Sigmoid colon (tissue), 7 donors: ENCODE results near the gene ALDOA. TPM values are rescaled to one million over a fixed set of nuclear protein-coding genes. Genes with fewer than 3 reads are reported as not detected.
A peak's percentile ranks its signal among the peaks of the same experiment; 100 is the strongest.

ENCODE experiments used
- DNase-seq: peaks from one replicate; pipeline ENCODE4 v3.0.0-alpha.2; 2019
- H3K27ac ChIP-seq, 4 donors: fragments of 200-600 bp; sonication (generic); one replicate each; pipeline ENCODE4 v1.5.1; 2016 to 2019; ENCODE audit warnings: mild to moderate bottlenecking in 1 of 4
- H3K27me3 ChIP-seq, 3 donors: fragments of 200-600 bp; sonication (generic); one replicate each; pipeline ENCODE4 v1.5.1; 2019; ENCODE audit warnings: mild to moderate bottlenecking in 1 of 3
- H3K36me3 ChIP-seq, 4 donors: fragments of 200-600 bp; sonication (generic); one replicate each; pipeline ENCODE4 v1.5.1; 2016 to 2019
- H3K4me1 ChIP-seq, 4 donors: fragments of 200-600 bp; sonication (generic); one replicate each; pipeline ENCODE4 v1.5.1; 2017 to 2019
- H3K4me3 ChIP-seq, 4 donors: fragments of 200-600 bp; sonication (generic); one replicate each; pipeline ENCODE4 v1.5.1; 2017 to 2019; ENCODE audit warnings: mild to moderate bottlenecking in 2 of 4, moderate library complexity in 1 of 4
- H3K9me3 ChIP-seq, 4 donors: fragments of 200-600 bp in 3 of 4; sonication (generic) in 3 of 4; one replicate each; pipeline versions ENCODE4 v1.5.1 to v1.6.1; 2013 to 2019
- EP300 ChIP-seq, 4 donors: sonication (generic); formaldehyde crosslinking; IDR thresholded peaks; one replicate each; pipeline ENCODE4 v1.6.1; 2017; ENCODE audit warnings: antibody characterized with exemption in 4 of 4
- POLR2A ChIP-seq, 2 donors: fragments of 450-650 bp; IDR thresholded peaks; one replicate each; pipeline ENCODE4 v1.6.1; 2016; ENCODE audit warnings: antibody characterized with exemption in 2 of 2, mild to moderate bottlenecking in 2 of 2, moderate library complexity in 2 of 2
- POLR2AphosphoS5 ChIP-seq, 4 donors: sonication (generic); formaldehyde crosslinking; IDR thresholded peaks; one replicate each; pipeline ENCODE4 v1.6.1; 2017; ENCODE audit warnings: antibody characterized with exemption in 4 of 4
- WGBS, 2 donors: extraction: QIAGEN DNeasy Blood & Tissue Kit; methylation state at CpG; one replicate each; pipeline ENCODE4 v1.1.7; 2013; 5-methylcytosine and 5-hydroxymethylcytosine counted together
- intact Hi-C: fragments of 100-400 bp; cut with DNase I; formaldehyde crosslinking; loops from one replicate; pipeline ENCODE4 v1.15.1; 2023
- polyA plus RNA-seq, 3 donors: library from polyadenylated mRNA; stranded (reverse); fragments of 200-250 nt; gene quantifications; one replicate each; pipeline ENCODE4 v1.2.3, GENCODE V29; 2013
- total RNA-seq, 4 donors: library from RNA; depleted of rRNA; stranded (reverse); fragments of >200 nt; gene quantifications; one replicate each; pipeline ENCODE4 v1.1.0, GENCODE V29; 2016
- TF ChIP-seq, protein P1 (sequence below), 4 experiments: fragments of 450-650 bp in 3 of 4; fragments of 200-600 bp in 1 of 4; IDR thresholded peaks; one replicate each; pipeline ENCODE4 v1.5.1; 2016 to 2019; ENCODE audit warnings: antibody characterized with exemption in 4 of 4, mild to moderate bottlenecking in 3 of 4, moderate library complexity in 2 of 4
- donor health status: healthy with polysubstance abuse.
- donor health status: Bipolar disorder and iron deficiency.
- donor health status: healthy.

Gene ALDOA
- total and polyA plus RNA-seq, 7 donors: 905 to 1,667 (median 1,010) TPM

DNA sequence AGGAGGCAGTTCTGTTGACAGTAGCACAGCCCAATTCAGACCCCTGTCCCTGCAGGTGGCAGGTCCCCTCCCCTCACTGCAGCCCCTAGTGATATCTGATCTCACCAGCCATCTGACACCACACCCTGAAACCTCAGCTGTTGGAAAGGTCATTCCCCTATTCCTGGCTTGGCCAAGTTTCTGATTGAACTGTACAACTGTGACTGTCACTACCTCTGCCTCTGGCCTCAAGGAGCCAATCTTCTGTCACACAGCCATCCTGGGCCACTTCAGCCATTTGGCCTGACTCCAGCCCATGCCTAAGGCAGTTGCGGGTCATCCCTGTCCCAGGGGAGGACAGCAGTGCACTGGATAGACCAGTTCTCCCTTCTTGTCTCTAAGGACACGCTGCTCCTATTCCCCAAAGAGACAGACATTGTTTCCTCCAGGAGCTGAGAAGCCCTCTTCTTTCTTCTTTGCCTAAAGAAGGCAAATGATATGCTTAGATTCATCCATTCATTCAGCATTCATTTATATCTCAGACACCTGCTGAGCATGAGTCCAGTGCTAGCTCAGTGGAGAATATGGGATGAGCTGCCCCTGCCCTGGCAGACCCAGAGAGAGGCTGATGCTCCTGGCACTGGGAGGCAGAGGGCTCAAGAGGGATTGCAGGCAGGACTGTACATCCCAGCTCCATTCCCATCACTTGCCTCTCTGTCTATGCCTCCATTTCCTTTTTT, 4.6 kb upstream of the ALDOA start:
- WGBS, 2 donors: 78 to 86% methylated on average over 2 of the region's 2 CpGs
- intact Hi-C loops: no loop called here
- H3K4me1 ChIP-seq: peaks cover 0 to 17% (median 12%) of the 10 kb centered on the region in 4 donors
- H3K9me3 ChIP-seq: no peaks in the 10 kb centered on the region
- TF ChIP-seq POLR2AphosphoS5 (IDR thresholded peaks at IDR 0.05) (no peak), POLR2A (IDR thresholded peaks at IDR 0.05) (no peak), EP300 (IDR thresholded peaks at IDR 0.05) (no peak)
- TF ChIP-seq, protein P1, sequence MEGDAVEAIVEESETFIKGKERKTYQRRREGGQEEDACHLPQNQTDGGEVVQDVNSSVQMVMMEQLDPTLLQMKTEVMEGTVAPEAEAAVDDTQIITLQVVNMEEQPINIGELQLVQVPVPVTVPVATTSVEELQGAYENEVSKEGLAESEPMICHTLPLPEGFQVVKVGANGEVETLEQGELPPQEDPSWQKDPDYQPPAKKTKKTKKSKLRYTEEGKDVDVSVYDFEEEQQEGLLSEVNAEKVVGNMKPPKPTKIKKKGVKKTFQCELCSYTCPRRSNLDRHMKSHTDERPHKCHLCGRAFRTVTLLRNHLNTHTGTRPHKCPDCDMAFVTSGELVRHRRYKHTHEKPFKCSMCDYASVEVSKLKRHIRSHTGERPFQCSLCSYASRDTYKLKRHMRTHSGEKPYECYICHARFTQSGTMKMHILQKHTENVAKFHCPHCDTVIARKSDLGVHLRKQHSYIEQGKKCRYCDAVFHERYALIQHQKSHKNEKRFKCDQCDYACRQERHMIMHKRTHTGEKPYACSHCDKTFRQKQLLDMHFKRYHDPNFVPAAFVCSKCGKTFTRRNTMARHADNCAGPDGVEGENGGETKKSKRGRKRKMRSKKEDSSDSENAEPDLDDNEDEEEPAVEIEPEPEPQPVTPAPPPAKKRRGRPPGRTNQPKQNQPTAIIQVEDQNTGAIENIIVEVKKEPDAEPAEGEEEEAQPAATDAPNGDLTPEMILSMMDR (IDR thresholded peaks at IDR 0.05): no peak
- H3K27me3 ChIP-seq: no peaks in the 10 kb centered on the region
- no peak overlapping the region for H3K4me3 ChIP-seq
- no peak for DNase-seq
- peak overlapping the region in 1 of 4 donors; percentile 30 for H3K27ac ChIP-seq
- no peaks in the 10 kb centered on the region for H3K36me3 ChIP-seq

DNA sequence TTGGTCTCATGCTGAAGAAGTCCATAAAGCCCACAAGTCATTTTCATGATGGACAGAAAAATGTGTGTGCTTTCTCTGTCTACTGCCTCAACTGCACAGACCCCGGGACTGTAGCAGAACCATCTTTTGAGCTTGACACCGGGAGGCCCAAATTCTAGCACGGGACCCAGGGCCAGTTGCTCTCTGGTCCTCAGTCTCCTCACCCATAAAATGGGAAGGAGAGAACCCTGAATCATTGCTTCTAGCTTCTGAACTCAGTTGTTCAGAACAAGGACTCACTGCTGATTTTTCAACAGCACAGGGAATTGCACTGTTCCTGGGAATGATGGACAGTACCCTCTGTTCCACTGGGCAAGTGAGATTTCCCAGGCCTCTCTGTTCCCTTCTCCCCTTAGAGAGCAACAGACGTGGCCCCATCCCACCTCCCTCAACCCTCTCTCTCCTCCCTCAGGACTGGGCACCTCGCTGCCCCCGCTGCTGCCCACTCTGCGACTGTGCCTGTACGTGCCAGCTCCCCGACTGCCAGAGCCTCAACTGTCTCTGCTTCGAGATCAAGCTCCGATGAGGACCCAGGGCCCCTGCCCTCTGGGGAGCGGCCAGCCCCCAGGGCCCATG, 2.2 kb upstream of the ALDOA start:
- intact Hi-C loops: no loop called here
- H3K36me3 ChIP-seq: peaks cover 8 to 14% (median 11%) of the 10 kb centered on the region in 4 donors
- H3K4me3 ChIP-seq: peak overlapping the region; percentile 73 to 98 (median 82)
- WGBS, 2 donors: 63 to 77% methylated on average over 12 of the region's 12 CpGs
- no peaks in the 10 kb centered on the region for H3K27me3 ChIP-seq
- H3K4me1 ChIP-seq: peaks cover 0 to 37% (median 29%) of the 10 kb centered on the region in 4 donors
- H3K9me3 ChIP-seq: no peaks in the 10 kb centered on the region
- TF ChIP-seq EP300 (IDR thresholded peaks at IDR 0.05) (no peak), POLR2A (IDR thresholded peaks at IDR 0.05) (no peak), POLR2AphosphoS5 (IDR thresholded peaks at IDR 0.05) (no peak)
- TF ChIP-seq, protein P1 (IDR thresholded peaks at IDR 0.05): no peak
- H3K27ac ChIP-seq: peak overlapping the region; percentile 96 to 100 (median 98)
- peak; percentile 78 for DNase-seq

DNA sequence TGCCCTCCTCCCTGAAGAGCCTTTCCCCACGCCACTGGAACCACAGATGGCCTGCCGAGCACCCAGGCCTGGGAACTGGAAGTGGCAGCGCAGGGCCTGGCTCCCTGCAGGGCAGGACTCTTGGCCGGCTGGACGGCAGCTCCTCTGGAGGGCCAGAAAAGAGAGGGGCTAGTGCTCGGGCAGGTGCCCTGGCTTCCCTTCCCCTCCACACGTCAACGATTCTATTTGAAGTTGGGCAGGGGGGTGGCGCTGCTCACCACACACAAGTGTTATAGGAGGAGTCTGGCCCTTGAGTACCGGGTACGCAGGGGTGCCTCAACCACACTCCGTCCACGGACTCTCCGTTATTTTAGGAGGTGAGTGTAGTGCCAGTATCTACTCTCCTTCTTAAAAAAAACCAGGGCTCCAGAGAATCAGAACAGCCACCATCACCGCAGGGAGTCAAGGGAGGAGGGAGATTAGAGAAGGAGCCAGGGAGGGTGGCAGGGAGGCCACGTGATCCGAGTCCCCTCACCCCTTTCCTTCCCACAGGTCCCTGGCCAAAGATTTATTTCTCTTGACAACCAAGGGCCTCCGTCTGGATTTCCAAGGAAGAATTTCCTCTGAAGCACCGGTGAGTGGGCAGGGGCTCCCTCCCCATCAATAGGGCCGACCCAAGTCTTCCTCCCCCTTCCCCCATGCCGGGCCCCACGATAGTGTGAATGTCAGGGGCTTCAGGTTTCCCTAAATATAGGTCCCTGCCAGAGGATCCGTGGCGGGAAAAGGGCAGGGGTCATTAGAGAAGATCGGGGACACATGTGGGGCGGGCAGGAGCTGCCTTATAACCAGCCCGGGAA, 1.4 kb upstream of the ALDOA start:
- Histone ChIP-seq H3K9me3 (no peaks in the 10 kb centered on the region), H3K27me3 (no peaks in the 10 kb centered on the region), H3K4me3 (peak overlapping the region; percentile 73 to 98 (median 82)), H3K36me3 (peaks cover 16 to 21% (median 19%) of the 10 kb centered on the region in 4 donors), H3K27ac (peak overlapping the region; percentile 96 to 100 (median 98)), H3K4me1 (peaks cover 0 to 45% (median 37%) of the 10 kb centered on the region in 4 donors)
- intact Hi-C loops: no loop called here
- 3 to 9% methylated on average over 27 of the region's 27 CpGs for WGBS, 2 donors
- DNase-seq: peak; percentile 92
- TF ChIP-seq, protein P1 (IDR thresholded peaks at IDR 0.05): peak in 2 of 4 experiments; percentile 20 to 30
- TF ChIP-seq POLR2A (IDR thresholded peaks at IDR 0.05): peak; percentile 17 to 49
- TF ChIP-seq POLR2AphosphoS5 (IDR thresholded peaks at IDR 0.05): peak; percentile 41 to 83 (median 69)
- TF ChIP-seq EP300 (IDR thresholded peaks at IDR 0.05): no peak

DNA sequence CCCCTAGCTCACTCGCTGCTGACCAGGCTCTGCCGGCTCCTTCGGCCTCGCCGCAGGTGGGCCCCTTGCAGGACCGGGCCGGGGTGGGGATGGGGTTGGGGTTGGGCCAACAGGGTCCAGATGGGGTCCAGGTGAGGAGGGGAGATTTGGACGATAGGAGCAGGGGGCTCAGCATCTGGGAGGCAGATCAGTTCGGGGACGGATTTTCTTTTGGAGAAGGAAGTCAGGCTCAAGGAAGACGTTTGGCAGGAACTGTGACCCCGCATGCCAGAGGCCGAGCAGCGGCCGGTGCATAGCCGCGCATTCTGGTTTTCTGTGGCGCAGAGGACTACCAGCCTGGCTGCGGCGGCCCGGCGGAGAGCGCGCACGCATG, 845 bp upstream of the ALDOA start:
- Histone ChIP-seq H3K36me3 (peaks cover 22 to 27% (median 25%) of the 10 kb centered on the region in 4 donors), H3K27me3 (no peaks in the 10 kb centered on the region), H3K4me1 (peaks cover 0 to 51% (median 43%) of the 10 kb centered on the region in 4 donors), H3K9me3 (no peaks in the 10 kb centered on the region), H3K4me3 (peak overlapping the region; percentile 73 to 98 (median 82)), H3K27ac (peak overlapping the region; percentile 96 to 100 (median 98))
- TF ChIP-seq EP300 (IDR thresholded peaks at IDR 0.05): no peak
- peak in 2 of 4 donors; percentile 11 to 82 for TF ChIP-seq POLR2AphosphoS5 (IDR thresholded peaks at IDR 0.05)
- TF ChIP-seq, protein P1 (IDR thresholded peaks at IDR 0.05): no peak
- peak in 1 of 2 donors; percentile 73 for TF ChIP-seq POLR2A (IDR thresholded peaks at IDR 0.05)
- intact Hi-C loops: loop anchor here (5.0 kb wide), 1 partner anchor 252 kb away; the partner anchor contains the start of gene PRRT2
- DNase-seq: no peak
- 0 to 1% methylated on average over 25 of the region's 25 CpGs for WGBS, 2 donors
